ENCODE data around the gene NUMA1.

The NUMA1 gene

GRCh38 chr11:72036687-72037086 is 43.7 kb downstream of the NUMA1 start:
- DNase-seq, result no peak
- in situ Hi-C loops (cut with MboI; ENCODE audit: low pct_unique_long_range_greater_than_20kb, low sequenced_read_pairs), result no loop called here

- in situ Hi-C loops (cut with MboI; ENCODE audit: low pct_unique_long_range_greater_than_20kb, low sequenced_read_pairs), result no loop called here
- DNase-seq, result no peak
These were observed 49.8 kb downstream of the NUMA1 start for GRCh38 chr11:72030472-72031045.

- DNase-seq, result no peak
- in situ Hi-C loops (cut with MboI; ENCODE audit: low pct_unique_long_range_greater_than_20kb, low sequenced_read_pairs), result loop anchor here (10.0 kb wide), 1 partner anchor 69 kb away; no protein-coding TSS in a partner anchor
These were observed 54.3 kb downstream of the NUMA1 start for GRCh38 chr11:72026090-72026489.

- no peak for DNase-seq
- in situ Hi-C loops (cut with MboI; ENCODE audit: low pct_unique_long_range_greater_than_20kb, low sequenced_read_pairs), result loop anchor here (10.0 to 25.0 kb wide), 2 partner anchors 71 to 413 kb away; partner anchors contain the start of gene CLPB
These were observed 56.1 kb downstream of the NUMA1 start for GRCh38 chr11:72024069-72024754.

- in situ Hi-C loops (cut with MboI; ENCODE audit: low pct_unique_long_range_greater_than_20kb, low sequenced_read_pairs), result loop anchor here (10.0 to 25.0 kb wide), 2 partner anchors 71 to 414 kb away; partner anchors contain the start of gene CLPB
- DNase-seq, result no peak
These were observed 57.0 kb downstream of the NUMA1 start for GRCh38 chr11:72023335-72023734.

- no peak for DNase-seq
- in situ Hi-C loops (cut with MboI; ENCODE audit: low pct_unique_long_range_greater_than_20kb, low sequenced_read_pairs), result loop anchor here (25.0 kb wide), 1 partner anchor 419 kb away; the partner anchor contains the start of gene CLPB
These were observed 62.2 kb downstream of the NUMA1 start for GRCh38 chr11:72018171-72018570.

- peak; percentile 51 for DNase-seq
- in situ Hi-C loops (cut with MboI; ENCODE audit: low pct_unique_long_range_greater_than_20kb, low sequenced_read_pairs), result loop anchor here (25.0 kb wide), 1 partner anchor 422 kb away; the partner anchor contains the start of gene CLPB
These were observed 64.8 kb downstream of the NUMA1 start for GRCh38 chr11:72015511-72016061.

- in situ Hi-C loops (cut with MboI; ENCODE audit: low pct_unique_long_range_greater_than_20kb, low sequenced_read_pairs), result loop anchor here (25.0 kb wide), 1 partner anchor 422 kb away; the partner anchor contains the start of gene CLPB
- no peak for DNase-seq
These were observed 65.5 kb downstream of the NUMA1 start for GRCh38 chr11:72014761-72015320.

- in situ Hi-C loops (cut with MboI; ENCODE audit: low pct_unique_long_range_greater_than_20kb, low sequenced_read_pairs), result loop anchor here (25.0 kb wide), 1 partner anchor 423 kb away; the partner anchor contains the start of gene CLPB
- DNase-seq, result no peak
These were observed 66.3 kb downstream of the NUMA1 start for GRCh38 chr11:72013765-72014711.

- DNase-seq, result no peak
- in situ Hi-C loops (cut with MboI; ENCODE audit: low pct_unique_long_range_greater_than_20kb, low sequenced_read_pairs), result loop anchor here (25.0 kb wide), 1 partner anchor 424 kb away; the partner anchor contains the start of gene CLPB
These were observed 67.2 kb downstream of the NUMA1 start for GRCh38 chr11:72012897-72013721.

GRCh38 chr11:72012091-72012630 is 68.2 kb downstream of the NUMA1 start:
- in situ Hi-C loops (cut with MboI; ENCODE audit: low pct_unique_long_range_greater_than_20kb, low sequenced_read_pairs), result loop anchor here (25.0 kb wide), 1 partner anchor 425 kb away; the partner anchor contains the start of gene CLPB

GRCh38 chr11:72010529-72011233 is 69.7 kb downstream of the NUMA1 start:
- no peak for DNase-seq
- in situ Hi-C loops (cut with MboI; ENCODE audit: low pct_unique_long_range_greater_than_20kb, low sequenced_read_pairs), result loop anchor here (25.0 kb wide), 1 partner anchor 427 kb away; the partner anchor contains the start of gene CLPB

More at GRCh38 chr11:72012091-72012630, 68.2 kb downstream of the NUMA1 start:
- no peak for DNase-seq

- in situ Hi-C loops (cut with MboI; ENCODE audit: low pct_unique_long_range_greater_than_20kb, low sequenced_read_pairs), result loop anchor here (25.0 kb wide), 1 partner anchor 428 kb away; the partner anchor contains the start of gene CLPB
- DNase-seq, result no peak
These were observed 71.2 kb downstream of the NUMA1 start for GRCh38 chr11:72009156-72009555.

- in situ Hi-C loops (cut with MboI; ENCODE audit: low pct_unique_long_range_greater_than_20kb, low sequenced_read_pairs), result loop anchor here (25.0 kb wide), 1 partner anchor 429 kb away; the partner anchor contains the start of gene CLPB
- DNase-seq, result no peak
These were observed 71.6 kb downstream of the NUMA1 start for GRCh38 chr11:72008728-72009127.

- in situ Hi-C loops (cut with MboI; ENCODE audit: low pct_unique_long_range_greater_than_20kb, low sequenced_read_pairs), result loop anchor here (25.0 kb wide), 1 partner anchor 430 kb away; the partner anchor contains the start of gene CLPB
- DNase-seq, result no peak
These were observed 72.8 kb downstream of the NUMA1 start for GRCh38 chr11:72007587-72007986.

GRCh38 chr11:72007089-72007476 is 73.3 kb downstream of the NUMA1 start:
- no peak for DNase-seq
- in situ Hi-C loops (cut with MboI; ENCODE audit: low pct_unique_long_range_greater_than_20kb, low sequenced_read_pairs), result loop anchor here (25.0 kb wide), 1 partner anchor 430 kb away; the partner anchor contains the start of gene CLPB
